Measurements from ENCODE around the gene PI4KA.

Gene PI4KA

DNA sequence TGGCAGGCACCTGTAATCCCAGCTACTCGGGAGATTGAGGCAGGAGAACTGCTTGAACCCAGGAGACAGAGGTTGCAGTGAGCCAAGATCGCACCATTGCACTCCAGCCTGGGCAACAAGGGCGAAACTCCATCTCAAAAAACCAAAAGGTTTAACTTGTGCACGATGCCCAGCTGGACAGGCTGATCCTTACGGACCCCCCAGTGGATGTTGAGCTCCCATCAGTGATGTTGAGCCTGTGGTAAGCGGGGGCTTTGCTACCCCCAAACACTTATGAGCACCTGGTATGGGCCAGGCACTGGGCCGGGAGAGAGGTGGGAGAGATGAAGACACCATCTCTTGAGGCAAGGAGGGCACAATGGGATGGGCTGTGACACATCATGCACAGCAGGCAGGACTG is 92.1 kb downstream of the PI4KA start:
- no peak for DNase-seq

DNA sequence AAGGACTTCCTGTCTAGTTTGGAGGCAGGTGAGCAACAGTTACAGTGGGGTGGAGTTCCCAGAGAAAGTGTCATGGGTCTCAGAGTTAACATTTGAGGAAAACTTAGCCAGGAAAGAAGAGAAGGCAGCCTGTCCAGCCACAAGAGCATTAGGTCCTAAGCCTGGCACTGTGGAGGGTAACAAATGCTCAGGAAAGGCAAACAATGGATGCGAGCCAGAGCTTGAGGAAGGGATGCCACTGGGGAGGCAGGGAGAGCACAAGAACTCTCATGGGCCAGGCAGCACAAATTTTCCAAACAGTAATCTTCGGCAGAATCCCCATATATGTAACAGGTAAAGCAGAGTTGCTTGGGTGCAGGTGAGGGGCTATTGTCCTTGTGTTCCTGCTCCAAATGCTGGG is 92.7 kb downstream of the PI4KA start:
- DNase-seq = no peak

DNA sequence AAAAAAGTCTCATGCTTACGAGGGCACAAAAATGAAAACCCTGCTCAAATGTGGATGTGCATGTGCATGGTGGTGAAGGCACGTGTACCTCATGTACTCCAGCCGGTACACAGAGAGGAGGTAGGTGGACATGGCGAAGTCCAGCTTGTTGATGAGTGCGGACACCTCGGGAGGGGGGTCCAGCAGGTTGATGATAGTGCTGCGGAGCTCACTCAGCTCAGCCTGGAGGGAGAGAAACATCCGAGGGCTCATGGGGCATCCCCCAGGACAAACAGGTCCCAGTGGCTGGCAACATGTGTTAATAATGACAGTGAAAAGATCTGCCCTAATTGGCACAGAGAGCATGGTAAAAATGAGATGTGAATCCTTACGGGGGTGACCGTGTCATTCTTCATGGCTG is 93.9 kb downstream of the PI4KA start:
- no peak for DNase-seq

DNA sequence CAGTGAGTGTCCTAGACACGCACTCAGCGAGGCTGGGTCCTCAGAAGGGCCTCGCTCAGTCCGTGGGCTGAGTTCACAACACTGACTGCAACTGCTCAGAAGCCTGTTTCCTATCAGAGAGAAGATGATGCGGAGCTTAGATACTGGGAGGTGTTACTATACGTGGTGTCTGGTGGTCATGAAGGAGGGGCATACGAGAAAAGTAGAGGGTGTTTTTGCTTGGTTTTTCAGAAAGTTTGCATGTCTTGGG is 94.2 kb downstream of the PI4KA start:
- no peak for DNase-seq

DNA sequence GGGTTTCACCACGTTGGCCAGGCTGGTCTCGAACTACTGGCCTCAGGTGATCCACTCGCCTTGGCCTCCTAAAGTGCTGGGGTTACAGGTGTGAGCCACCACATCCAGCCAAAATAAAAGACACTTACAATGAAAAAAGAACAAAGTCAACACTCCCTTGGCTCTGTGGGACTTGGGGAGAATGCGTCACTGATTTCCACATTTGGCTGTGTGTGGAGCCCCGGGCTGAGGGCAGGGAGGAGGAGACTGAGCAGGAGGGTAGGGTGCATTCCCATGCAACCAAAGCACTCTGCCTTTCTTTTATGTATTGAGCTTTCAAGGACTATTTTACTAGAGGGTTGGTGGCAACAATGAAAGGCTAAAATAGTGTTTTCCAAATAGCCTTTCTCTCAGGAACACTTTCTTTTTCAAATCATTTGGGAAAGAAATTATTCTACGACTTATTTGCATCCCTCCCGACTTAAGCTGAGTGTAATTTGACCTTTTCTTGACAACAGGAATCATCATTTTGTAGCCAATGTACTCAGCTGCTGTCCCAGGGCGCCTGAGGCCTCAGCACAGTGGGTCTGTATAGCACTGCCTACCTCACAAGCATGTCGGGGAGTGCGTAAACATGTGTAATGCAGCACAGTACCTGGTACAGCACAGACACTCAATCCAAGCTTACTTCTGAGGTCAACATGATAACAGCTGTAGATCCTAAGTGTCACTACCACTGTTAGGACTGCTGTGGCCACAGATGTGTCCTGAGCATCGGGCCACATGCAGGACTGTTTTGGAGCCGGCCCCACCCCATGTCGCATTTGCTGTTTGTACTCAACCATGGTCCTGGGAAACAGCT is 94.8 kb downstream of the PI4KA start:
- no peak for DNase-seq

DNA sequence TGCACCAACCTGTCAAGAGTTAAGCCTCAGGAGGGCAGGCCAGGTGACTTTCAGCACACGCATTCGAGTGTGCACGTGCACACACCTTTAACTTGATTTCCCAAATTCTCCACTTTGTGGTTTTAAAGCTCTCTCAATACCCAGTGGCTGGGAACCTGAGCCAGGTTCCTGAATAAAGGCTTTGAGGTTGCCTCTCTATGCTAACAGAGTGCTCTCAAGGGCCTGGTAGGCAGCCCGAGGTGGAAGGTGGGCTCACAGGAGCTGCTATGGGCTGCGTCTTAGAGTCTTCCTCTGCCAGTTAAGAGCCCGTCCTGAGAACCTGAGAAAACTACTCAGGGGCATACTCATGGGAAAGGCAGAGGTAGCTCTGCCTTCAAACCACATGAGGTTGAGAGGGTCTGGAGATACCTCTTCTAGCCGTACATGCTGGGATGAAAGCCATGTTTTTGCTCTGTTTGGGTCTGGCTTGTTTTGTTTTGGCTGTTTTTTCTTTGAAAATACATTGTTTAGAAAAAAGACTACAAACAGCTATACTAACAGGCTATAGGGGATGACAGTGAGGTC is 96.3 kb downstream of the PI4KA start:
- no peak for DNase-seq

DNA sequence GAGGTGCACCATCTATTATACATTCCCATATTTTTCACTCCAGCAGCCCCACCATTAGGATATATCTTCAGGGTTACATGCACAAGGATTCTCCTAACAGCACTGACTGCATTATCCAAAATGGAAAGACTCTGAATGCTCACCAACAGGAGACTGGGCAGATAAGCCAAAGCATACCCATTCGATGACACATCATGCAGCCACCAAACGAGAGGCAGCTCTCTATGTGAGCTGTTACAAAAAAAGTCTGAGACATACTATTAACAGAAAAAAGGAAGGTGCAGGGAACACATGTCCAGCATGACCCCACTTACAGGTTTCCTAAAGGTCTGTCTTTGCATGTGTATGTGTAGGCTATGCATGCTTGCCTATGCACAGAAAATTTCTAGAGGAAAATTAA is 97.1 kb downstream of the PI4KA start:
- no peak for DNase-seq

DNA sequence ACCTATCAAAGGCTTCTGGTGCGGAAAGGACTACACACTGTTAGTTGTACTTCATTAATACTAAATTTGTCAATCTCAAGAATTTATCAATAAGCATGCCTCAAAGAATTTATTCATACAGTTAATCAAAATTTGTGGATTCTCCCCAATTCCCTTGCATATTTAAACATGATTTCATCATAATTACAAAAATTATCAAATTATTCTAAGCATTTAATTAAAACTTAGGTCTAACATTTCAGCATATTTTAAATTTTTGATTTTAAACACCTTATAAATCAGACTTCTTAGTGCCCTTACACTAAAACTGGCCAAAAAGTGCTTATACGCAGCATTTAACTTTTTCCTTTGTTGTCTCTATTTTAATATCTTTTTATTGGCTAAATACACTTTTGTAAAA is 98.5 kb downstream of the PI4KA start:
- DNase-seq = no peak

DNA sequence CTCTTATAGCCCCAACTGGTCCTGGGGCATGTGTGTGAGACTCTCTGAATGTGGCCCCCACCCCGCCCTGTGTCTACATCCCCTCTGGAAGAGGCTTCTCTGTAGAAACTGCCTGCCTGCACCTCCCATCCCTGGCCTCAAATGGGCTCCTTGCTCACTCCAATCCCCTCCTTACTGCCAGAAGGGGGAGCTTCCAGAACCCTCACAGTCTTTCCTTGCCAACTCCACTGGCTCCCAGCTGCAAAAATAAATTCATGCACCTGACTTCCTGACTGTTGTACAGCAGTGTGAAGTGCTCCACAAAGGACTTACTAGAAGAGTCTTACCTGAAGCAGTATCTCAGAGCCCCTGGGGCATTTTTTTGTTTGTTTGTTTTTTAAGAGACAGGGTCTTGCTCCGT is 99.9 kb downstream of the PI4KA start:
- DNase-seq = no peak

DNA sequence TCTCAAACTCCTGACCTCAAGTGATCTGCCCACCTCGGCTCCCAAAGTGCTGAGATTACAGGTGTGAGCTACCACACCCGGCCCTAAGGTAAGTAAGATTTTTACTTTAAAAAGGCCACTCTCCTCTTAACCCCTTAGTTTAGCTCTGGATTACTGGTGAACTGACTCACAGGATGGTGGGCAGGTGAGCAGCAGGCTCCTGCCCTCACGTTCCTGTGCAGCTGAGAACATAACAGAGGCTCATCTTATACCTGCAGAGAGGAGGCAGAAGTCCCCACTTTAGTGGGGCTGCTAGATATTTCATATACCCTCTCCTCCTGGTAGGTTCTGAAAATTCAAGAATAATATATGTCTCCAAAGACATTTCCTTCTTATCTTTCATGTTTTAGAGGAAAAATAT is 101.8 kb downstream of the PI4KA start:
- DNase-seq = no peak

DNA sequence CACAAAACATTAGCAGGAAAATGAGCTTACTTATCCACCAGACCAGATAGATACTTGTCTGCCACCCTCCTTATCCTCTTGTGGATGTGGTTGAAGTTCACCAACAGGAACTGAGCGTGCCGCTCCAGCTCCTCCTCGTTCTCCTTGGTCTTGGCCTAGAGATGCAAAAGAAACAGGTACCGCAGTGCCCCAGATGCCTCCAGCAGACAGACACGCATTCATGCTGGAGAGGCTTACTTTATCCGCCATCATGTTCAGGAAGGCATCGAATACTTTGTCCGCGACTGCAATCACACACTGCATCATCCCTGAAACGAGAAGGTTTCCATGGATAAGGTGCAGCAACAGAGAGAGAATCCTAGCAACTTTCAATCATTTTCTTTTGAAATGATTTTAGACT is 105.7 kb downstream of the PI4KA start:
- DNase-seq = no peak

DNA sequence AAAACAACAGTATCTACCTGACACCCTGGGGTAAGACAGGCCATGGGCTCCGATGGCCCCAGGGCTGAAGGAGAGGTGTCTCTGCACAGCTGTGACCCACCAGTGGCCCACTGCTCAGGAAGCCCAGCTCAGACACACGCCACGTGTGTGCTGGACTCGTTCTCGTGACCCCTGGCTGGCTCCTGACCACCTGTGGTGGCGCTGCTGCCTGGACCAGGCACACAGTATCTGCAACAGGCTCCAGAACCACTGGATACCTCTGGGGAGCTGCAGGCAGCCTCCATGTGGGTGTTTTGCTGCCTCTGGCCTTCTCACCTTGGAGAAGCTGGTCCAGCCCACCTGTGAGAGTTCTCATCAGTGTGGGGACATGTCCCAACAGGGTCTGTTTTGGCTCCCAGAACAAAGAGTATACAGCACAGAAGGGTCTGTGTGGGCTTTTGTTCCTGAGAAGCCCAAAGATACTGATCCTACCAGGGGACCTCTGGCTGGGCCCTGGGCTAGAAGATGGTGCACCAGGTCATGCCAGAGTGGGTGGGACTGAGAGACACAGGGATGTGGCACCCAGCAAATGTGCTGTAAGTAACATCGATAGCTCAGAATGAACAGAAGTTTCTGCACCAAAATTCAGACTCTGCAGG is 106.4 kb downstream of the PI4KA start:
- no peak for DNase-seq

DNA sequence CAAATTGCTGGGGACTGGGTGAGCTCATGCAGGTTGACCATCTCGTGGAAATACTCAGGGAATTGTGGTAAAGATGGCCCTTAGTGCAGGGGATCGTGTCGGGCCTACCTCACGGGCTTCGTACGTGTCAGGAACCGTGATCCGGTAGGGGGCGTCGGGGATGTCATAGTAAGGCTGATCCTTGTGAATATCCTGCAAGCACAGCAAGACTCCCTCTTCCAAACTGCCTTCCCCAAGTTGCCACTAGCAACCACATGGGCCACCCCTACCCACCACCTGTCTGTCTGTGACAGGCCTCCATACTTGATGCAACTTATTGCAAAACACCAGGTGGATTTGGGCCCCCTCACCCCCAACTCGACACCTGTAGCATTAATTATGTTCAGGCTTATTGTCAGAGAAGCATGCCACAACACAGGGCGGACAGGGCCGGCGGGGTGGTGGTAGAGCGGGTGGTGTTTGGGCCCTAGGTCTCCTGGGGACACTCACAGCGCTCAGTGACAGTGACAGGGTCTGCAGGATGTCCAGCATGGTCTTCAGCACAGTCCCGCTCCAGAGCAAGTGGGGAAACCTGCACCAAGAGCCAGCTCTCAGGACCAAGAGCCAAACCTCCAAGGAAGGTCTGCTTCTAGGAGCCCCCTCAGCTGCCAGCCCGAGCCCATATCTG is 107.3 kb downstream of the PI4KA start:
- no peak for DNase-seq

DNA sequence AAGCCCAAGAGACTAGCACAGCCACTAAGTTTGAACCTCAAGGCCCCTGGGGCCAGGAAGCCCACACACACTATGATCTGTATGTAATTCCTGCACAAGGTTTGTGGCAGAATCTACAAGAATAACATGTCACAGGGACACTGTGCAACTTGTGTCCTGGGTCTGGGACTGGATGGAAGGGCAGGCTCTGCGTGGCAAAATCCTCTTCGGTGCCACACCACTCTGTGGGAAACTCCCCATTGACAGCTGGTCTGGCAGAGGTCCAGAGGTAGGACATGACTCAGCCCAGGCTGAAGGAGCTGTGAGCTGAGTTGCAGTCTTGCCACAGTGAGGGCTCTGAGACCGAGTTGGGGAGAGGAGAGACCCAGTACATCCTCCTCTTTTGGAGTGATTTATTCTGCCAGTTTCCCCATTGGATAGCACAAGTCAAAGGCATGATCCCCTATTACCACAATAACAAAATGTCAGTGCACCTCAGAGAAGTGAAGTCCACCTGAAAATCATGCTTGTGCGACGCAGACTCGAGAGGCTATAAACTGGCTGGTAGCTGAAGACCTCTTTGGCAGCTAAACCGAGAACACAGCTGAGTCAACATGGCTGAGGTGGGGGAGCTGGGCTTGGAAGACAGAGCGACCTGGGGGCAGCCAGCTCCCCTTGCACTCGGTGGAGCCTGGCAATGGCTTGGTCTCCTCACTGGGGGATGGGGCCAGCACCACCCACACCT is 108.0 kb downstream of the PI4KA start:
- DNase-seq = no peak

DNA sequence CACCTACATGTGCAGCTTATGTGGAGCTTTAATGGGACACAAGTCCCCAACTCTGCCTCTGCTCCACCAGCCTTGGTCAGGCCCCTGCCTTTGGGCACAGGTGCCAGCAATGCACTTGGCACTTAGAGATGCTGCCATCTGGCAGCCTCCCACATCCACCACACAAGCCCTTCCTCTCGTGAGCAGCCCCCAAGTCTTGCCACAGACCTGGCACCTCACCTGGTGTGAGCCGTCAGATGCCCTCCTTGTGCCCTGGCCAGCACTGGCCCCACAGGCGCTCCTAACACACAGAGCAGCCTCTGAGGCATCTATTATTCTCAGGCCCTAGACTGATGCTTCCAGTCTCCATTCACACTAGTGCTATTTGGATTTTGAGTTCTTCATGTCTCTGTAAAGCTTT is 109.2 kb downstream of the PI4KA start:
- no peak for DNase-seq

DNA sequence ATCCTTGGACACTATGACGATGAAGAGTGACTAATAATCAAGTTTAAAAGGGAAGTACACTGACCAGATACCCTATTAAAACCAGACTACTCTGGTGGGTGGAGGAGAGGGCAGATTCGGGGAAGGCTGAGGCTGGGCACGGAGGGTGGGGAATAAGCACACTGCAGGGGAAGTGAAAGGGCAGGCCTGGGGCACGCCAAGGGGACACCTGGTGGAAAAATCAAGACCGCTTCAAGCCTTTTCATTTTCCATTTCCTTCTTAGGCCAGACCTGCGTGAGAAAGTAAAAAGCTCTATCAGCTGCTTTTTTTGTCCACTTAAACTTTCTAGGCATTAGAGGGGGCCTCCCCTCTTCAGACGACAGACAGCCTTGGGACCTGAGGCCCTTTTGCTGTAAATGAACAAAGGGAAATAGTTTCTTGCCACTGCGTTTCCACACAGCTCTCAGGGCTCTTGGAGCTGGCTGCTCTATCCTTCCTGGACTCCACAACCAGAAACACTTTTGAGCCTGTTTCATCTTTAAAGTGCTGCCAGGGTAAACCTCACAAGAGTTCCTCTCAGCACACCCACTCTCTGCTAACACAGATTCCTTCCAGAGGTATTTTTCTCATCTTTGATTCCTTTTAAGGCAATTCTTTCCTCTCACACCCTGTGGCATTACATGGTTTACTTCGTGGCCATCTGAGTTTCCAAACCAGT is 109.7 kb downstream of the PI4KA start:
- DNase-seq = no peak

DNA sequence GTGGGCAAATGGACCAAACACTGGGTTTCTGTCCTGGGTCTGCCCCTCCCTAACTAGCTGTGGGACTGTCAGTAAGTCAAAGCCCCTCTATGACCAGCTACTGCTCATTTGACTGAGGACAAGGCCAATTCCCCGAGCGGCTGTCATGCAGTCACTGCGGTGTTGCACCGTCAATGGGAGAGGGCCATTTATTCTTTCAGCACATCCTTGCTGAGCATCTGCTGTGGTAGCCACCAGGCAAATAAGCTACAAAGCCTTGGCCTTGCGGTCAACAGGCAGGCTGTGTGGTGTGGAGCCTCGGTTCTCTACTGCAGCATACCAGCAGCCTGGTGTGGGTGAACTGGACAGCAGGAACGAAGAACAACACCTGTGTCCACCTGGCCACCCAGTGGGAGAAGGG is 110.5 kb downstream of the PI4KA start:
- DNase-seq = no peak

DNA sequence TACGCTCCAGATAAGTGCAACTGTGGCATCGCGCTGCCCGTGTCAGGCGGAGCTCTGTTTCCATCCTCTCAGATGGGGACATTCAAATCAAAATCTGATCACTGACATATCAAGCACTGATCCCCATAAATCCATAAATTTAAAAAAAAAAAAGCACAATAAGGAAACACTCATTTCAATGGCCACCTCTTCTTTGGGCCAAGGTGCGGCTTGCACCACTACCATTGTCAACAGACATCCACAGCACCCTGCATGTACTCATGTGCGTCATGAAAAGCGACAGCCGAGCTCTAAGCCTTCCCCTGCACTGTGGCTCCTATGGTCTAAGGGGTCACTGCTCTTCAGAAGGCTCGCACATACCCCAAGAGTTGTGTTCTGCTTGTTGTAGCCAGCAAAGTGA is 111.4 kb downstream of the PI4KA start:
- no peak for DNase-seq

DNA sequence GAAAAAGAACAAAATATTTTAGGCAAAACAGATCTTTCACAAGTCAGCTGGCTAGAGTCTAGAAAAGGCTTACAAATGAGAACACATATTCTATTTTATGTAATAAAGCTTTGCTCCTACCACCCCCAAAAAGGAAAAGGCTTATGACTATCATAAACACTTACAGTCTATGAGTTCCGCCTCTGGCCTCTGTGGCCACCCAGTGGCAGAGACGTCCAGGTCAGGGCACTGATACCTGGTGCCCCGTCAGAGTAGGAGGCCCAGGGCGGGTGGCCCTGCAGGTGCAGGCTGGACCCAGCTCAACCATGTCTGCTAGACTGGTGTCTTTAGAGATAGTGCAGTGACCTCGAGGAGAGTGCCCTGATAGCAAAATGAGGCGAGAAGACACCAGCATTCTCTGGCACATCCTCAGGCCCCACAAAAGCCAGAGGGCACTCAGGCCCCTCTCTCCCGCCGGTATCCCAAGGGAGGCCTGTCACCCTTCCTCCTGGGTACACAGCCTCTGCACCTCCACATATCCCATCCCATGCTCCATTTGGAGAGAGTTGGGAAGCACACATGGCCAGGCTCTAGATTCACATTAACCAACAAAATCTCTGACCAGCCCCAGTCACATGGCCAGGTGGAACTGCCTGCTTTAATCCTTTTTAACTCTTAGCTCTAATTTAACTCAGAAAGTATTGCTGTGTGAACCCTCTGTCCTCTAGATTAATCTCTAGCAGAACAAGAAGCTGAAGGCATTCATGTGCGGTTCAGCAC is 112.0 kb downstream of the PI4KA start:
- DNase-seq = no peak

DNA sequence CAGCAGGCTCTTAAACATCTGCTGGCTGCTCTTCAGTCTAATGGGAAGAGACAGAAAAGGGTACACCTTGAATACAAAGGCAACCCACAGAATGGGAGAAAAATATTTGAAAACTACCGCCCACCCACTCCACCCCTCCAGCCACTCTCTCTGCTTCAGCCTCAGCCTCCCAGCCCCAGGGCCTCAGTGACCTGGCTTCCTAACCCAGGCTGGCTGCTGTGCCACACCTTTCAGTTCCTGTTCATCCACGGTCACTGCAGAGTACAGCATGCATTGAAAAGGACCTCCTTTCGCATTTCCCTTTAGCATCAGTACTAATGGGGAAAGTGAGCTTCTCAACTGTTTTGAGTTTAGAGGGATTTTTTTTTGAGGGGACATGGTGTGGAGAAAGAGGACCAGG is 113.5 kb downstream of the PI4KA start:
- no peak for DNase-seq

DNA sequence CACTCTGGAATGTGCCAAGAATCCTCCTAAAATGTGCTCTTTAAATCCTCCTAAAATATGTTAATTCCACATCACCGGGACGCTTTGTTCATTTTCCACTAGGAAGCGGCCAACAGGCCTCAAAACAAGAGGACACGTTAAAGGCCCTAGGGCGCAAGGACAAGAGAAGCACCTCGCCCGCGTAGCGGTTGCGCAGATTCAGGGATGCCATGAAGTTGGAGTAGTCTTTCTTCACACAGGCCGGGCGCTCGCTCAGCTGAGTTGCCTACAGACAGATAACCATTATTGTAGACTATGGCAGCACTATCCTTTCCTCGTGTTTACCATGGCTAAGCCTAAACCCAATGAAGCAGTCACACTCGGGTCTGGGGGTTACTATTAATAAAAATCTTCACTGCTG is 114.2 kb downstream of the PI4KA start:
- DNase-seq = no peak

DNA sequence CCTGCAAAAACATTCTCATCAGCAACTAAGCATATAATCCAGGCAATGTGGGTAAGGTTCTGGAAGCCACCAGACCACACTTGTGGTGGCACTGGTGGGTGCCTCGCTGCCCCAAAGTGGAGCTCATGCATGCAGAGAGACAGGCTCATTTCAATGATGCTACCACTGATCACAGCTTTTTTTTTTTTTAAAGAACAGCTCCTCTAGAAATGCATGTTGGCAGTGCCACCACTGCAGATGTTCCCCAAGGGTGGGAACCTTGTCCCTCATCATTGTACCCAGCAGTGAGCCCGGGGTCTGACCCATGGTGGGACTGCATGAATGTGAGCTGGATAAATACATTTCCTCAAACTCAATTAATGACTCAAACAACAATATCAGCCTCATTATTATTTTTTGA is 115.8 kb downstream of the PI4KA start:
- DNase-seq = no peak

Measured in GDM1 (cell line).